ENCODE results near the gene VIM. TPM values are rescaled to one million over a fixed set of nuclear protein-coding genes. Genes with fewer than 3 reads are reported as not detected.
"Not testable (repeated sequence)": the region's sequence is repeated elsewhere in the genome, so short reads cannot be mapped to it uniquely, and the experiment has no call there.

Gene VIM
- total RNA-seq, 1 donor from 2014 or later: 2,114 TPM

DNA sequence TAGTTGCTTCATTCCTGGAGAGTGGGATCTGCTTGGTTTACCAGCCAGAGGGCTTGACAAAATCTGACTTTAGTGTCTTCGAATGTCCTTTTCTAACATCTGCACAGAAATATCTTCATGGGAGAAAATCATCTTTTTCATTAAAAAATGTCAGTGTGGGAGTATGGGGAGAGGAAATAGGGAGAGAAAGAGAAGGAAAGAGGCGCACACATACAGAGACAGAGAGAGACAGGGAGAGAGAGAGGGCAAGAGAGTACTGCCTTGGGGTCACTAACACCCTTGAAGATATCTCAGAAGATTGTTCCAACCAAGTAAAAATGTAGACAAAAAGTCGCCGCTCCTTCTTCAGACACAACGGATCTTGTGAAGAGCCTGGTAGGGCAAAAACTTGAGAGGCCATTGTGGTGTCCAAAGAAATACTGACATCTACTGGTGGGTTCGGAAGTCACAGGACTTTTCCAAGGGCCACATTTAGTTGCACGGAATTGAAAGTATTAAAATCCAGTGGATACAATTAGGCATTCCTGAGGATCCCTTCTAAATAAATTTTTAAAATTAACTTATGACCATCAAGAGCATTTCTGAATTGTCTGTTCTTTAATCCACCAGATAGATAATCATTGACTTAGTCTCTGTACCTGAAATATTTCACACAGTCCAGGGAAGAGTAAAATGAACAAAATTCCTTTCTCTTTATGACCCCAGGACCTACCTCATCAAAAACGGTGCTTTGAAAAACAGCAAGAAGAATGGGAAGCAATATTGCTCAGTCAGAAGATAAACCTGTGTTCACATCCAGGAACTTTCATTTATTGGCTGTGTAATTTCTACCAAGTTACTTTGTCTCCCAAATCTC lies 29.7 kb downstream of the VIM start:
- no peak for DNase-seq (ENCODE audit: extremely low spot score, unreplicated experiment)
- H3K27me3 Mint-ChIP-seq (ENCODE audit: unreplicated experiment): no peaks in the 10 kb centered on the region
- peak overlapping the region; percentile 69 for H3K27ac Mint-ChIP-seq (ENCODE audit: unreplicated experiment)
- peak overlapping the region; percentile 63 for H3K4me3 Mint-ChIP-seq (ENCODE audit: unreplicated experiment)
- peaks cover 4% of the 10 kb centered on the region for H3K4me1 Mint-ChIP-seq (ENCODE audit: unreplicated experiment)
- TF ChIP-seq, protein P1, sequence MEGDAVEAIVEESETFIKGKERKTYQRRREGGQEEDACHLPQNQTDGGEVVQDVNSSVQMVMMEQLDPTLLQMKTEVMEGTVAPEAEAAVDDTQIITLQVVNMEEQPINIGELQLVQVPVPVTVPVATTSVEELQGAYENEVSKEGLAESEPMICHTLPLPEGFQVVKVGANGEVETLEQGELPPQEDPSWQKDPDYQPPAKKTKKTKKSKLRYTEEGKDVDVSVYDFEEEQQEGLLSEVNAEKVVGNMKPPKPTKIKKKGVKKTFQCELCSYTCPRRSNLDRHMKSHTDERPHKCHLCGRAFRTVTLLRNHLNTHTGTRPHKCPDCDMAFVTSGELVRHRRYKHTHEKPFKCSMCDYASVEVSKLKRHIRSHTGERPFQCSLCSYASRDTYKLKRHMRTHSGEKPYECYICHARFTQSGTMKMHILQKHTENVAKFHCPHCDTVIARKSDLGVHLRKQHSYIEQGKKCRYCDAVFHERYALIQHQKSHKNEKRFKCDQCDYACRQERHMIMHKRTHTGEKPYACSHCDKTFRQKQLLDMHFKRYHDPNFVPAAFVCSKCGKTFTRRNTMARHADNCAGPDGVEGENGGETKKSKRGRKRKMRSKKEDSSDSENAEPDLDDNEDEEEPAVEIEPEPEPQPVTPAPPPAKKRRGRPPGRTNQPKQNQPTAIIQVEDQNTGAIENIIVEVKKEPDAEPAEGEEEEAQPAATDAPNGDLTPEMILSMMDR (IDR thresholded peaks at IDR 0.05): peak; percentile 88
- H3K9me3 Mint-ChIP-seq (ENCODE audit: unreplicated experiment): peaks cover 9% of the 10 kb centered on the region
- H3K36me3 Mint-ChIP-seq (ENCODE audit: unreplicated experiment): no peaks in the 10 kb centered on the region

DNA sequence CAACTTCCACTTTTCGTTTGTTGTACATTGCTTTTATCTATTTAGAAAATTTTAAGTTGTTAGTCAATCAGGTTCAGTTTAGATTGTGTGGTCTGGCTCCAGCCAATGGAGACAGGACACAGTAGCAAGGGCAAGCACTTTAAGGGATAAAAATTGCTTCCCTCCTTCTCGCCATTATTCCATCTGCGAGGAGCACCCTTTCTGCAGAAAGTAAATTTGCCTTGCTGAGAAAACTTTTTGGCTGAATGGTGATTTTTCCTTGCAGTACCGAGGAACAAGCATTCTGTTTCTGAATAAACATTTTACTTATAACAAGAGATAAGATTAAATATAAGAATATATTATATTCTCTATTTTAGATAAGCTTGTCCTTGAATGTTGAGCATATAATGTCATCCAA lies 34.5 kb downstream of the VIM start:
- H3K36me3 Mint-ChIP-seq (ENCODE audit: unreplicated experiment): no peaks in the 10 kb centered on the region
- no peak overlapping the region for H3K27ac Mint-ChIP-seq (ENCODE audit: unreplicated experiment)
- no peak overlapping the region for H3K4me3 Mint-ChIP-seq (ENCODE audit: unreplicated experiment)
- H3K27me3 Mint-ChIP-seq (ENCODE audit: unreplicated experiment): peaks cover 7% of the 10 kb centered on the region
- H3K9me3 Mint-ChIP-seq (ENCODE audit: unreplicated experiment): peaks cover 13% of the 10 kb centered on the region
- no peak for DNase-seq (ENCODE audit: extremely low spot score, unreplicated experiment)
- peaks cover 1% of the 10 kb centered on the region for H3K4me1 Mint-ChIP-seq (ENCODE audit: unreplicated experiment)
- TF ChIP-seq, protein P1 (IDR thresholded peaks at IDR 0.05): no peak

GRCh38 chr10:17263580-17263979 lies 35.5 kb downstream of the VIM start:
- H3K27me3 Mint-ChIP-seq (ENCODE audit: unreplicated experiment): peaks cover 17% of the 10 kb centered on the region
- H3K36me3 Mint-ChIP-seq (ENCODE audit: unreplicated experiment): no peaks in the 10 kb centered on the region
- no peak for DNase-seq (ENCODE audit: extremely low spot score, unreplicated experiment)
- peaks cover 13% of the 10 kb centered on the region for H3K9me3 Mint-ChIP-seq (ENCODE audit: unreplicated experiment)
- no peak overlapping the region for H3K4me3 Mint-ChIP-seq (ENCODE audit: unreplicated experiment)
- H3K27ac Mint-ChIP-seq (ENCODE audit: unreplicated experiment): no peak overlapping the region
- TF ChIP-seq, protein P1 (IDR thresholded peaks at IDR 0.05): no peak
- no peaks in the 10 kb centered on the region for H3K4me1 Mint-ChIP-seq (ENCODE audit: unreplicated experiment)

DNA sequence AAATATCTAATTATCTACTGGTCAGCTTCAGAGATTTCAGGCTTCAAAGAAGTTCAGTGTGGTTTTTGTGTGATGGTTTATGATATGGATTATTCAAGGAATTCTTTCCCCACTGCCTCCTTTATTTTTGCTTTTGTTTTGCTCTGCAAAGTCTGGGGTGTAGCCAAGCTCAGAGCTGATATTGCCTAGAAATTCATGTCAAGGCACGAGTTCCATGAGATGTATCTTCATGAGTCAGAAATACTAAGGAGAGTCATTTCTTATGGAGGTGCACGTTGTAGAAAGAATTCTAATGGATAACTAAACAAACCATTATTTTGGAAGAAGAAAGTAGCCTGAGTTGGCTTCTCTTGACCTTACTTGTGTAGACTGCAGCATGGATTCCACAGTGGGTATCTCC lies 37.4 kb downstream of the VIM start:
- DNase-seq (ENCODE audit: extremely low spot score, unreplicated experiment): no peak
- H3K4me1 Mint-ChIP-seq (ENCODE audit: unreplicated experiment): no peaks in the 10 kb centered on the region
- TF ChIP-seq, protein P1 (IDR thresholded peaks at IDR 0.05): no peak
- H3K36me3 Mint-ChIP-seq (ENCODE audit: unreplicated experiment): no peaks in the 10 kb centered on the region
- peaks cover 29% of the 10 kb centered on the region for H3K27me3 Mint-ChIP-seq (ENCODE audit: unreplicated experiment)
- H3K9me3 Mint-ChIP-seq (ENCODE audit: unreplicated experiment): peaks cover 13% of the 10 kb centered on the region
- H3K27ac Mint-ChIP-seq (ENCODE audit: unreplicated experiment): no peak overlapping the region
- H3K4me3 Mint-ChIP-seq (ENCODE audit: unreplicated experiment): no peak overlapping the region

DNA sequence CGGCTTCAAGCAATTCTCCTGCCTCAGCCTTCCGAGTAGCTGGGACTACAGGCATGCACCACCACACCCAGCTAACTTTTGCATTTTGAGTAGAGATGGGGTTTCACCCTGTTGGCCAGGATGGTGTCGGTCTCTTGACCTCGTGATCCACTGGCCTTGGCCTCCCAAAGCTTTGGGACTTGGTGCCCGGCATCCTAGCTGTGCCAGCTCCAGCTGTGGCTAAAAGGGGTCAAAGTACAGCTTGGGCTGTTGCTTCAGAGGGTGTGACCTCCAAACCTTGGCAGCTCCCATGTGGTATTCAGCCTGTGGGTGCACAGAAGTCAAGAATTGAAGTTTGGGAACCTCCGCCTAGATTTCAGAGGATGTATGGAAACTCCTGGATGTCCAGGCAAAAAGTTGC lies 38.5 kb downstream of the VIM start:
- DNase-seq (ENCODE audit: extremely low spot score, unreplicated experiment); H3K4me3 Mint-ChIP-seq (ENCODE audit: unreplicated experiment); H3K4me1 Mint-ChIP-seq (ENCODE audit: unreplicated experiment); H3K36me3 Mint-ChIP-seq (ENCODE audit: unreplicated experiment); H3K27ac Mint-ChIP-seq (ENCODE audit: unreplicated experiment): not testable (repeated sequence)
- peaks cover 12% of the 10 kb centered on the region for H3K9me3 Mint-ChIP-seq (ENCODE audit: unreplicated experiment)
- H3K27me3 Mint-ChIP-seq (ENCODE audit: unreplicated experiment): peaks cover 37% of the 10 kb centered on the region

Data from osteocyte (in vitro differentiated cells).